ENCODE data around the gene RBFA. TPM values are rescaled to one million over a fixed set of nuclear protein-coding genes. Genes with fewer than 3 reads are reported as not detected.

The RBFA gene
- polyA plus RNA-seq, 3 donors, result 4.0 to 14.7 (median 5.7) TPM

DNA sequence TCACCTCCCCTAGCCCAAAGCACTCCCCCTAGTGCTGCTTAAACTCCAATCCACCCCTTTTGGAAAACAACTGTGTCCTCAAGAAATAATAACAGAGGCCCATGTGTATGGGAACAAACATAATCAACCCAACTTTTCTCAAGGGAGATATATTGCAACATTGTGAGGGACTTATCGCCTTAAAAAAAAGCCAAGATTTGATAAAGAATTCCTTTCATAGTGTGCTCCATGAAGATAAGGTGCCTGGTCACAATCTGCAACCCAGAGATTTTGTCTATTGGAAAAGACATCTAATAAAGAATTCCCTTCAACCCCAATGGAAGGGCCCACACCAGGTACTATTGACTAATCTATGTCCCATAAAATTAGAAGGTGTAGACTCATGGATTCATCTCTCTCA, 4.5 kb upstream of the RBFA start:
- H3K36me3 ChIP-seq (replicated peaks in 1 of 2; ENCODE audit: control insufficient read depth in 1 of 2, insufficient read depth in 2 of 2, low read length in 2 of 2), result no peaks in the 10 kb centered on the region
- no peak overlapping the region for H3K27ac ChIP-seq (ENCODE audit: low read depth in 1 of 2, low read length in 2 of 2)
- H3K9me3 ChIP-seq (replicated peaks in 1 of 2; ENCODE audit: control insufficient read depth in 1 of 2, insufficient read depth in 1 of 2, low read length in 2 of 2), result peaks cover 25% of the 10 kb centered on the region in 2 donors
- no peaks in the 10 kb centered on the region for H3K27me3 ChIP-seq (ENCODE audit: control insufficient read depth in 2 of 2, insufficient read depth in 2 of 2, low read length in 2 of 2)
- Mint-ChIP-seq H3K27ac (no peak overlapping the region), H3K4me3 (no peak overlapping the region), H3K9me3 (peaks cover 18 to 49% (median 31%) of the 10 kb centered on the region in 7 donors), H3K27me3 (ENCODE audit: low read depth in 3 of 3) (peaks cover 0 to 2% (median 2%) of the 10 kb centered on the region in 3 donors), H3K4me1 (peaks cover 12% of the 10 kb centered on the region), H3K36me3 (peaks cover 0 to 3% of the 10 kb centered on the region in 2 donors)
- H3K79me2 ChIP-seq (ENCODE audit: insufficient read depth, low read length), result peaks cover 2% of the 10 kb centered on the region
- H3K4me1 ChIP-seq (ENCODE audit: control insufficient read depth in 1 of 2, insufficient read depth in 2 of 2, low read length in 2 of 2), result peaks cover 11 to 13% of the 10 kb centered on the region in 2 donors
- TF ChIP-seq, protein P1, sequence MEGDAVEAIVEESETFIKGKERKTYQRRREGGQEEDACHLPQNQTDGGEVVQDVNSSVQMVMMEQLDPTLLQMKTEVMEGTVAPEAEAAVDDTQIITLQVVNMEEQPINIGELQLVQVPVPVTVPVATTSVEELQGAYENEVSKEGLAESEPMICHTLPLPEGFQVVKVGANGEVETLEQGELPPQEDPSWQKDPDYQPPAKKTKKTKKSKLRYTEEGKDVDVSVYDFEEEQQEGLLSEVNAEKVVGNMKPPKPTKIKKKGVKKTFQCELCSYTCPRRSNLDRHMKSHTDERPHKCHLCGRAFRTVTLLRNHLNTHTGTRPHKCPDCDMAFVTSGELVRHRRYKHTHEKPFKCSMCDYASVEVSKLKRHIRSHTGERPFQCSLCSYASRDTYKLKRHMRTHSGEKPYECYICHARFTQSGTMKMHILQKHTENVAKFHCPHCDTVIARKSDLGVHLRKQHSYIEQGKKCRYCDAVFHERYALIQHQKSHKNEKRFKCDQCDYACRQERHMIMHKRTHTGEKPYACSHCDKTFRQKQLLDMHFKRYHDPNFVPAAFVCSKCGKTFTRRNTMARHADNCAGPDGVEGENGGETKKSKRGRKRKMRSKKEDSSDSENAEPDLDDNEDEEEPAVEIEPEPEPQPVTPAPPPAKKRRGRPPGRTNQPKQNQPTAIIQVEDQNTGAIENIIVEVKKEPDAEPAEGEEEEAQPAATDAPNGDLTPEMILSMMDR (IDR thresholded peaks at IDR 0.05), result no peak
- DNase-seq, result no peak
- H3K4me3 ChIP-seq (replicated peaks in 1 of 3; ENCODE audit: low read depth in 2 of 3, low read length in 3 of 3), result no peak overlapping the region
- no peak overlapping the region for H3K9ac ChIP-seq (ENCODE audit: insufficient read depth, low read length, poor library complexity, severe bottlenecking)
- WGBS (ENCODE audit: insufficient coverage), result no CpG with 5 or more reads among the region's 1 CpG
- no peak overlapping the region for H2AFZ ChIP-seq (ENCODE audit: insufficient read depth, low read depth, low read length, poor library complexity, severe bottlenecking)
- no peaks in the 10 kb centered on the region for H4K20me1 ChIP-seq (ENCODE audit: insufficient read depth, low read length)
- H3K4me2 ChIP-seq (replicated peaks; ENCODE audit: extremely low read depth, low read length, poor library complexity, severe bottlenecking), result no peak overlapping the region
- intact Hi-C loops (cut with micrococcal nuclease), result loop anchor here (5.0 to 10.0 kb wide), 8 partner anchors 42 to 965 kb away; partner anchors contain the start of genes ATP9B (in 2 of the 2), SLC66A2 (in 2 of the 2) and TXNL4A (in 2 of the 2)

DNA sequence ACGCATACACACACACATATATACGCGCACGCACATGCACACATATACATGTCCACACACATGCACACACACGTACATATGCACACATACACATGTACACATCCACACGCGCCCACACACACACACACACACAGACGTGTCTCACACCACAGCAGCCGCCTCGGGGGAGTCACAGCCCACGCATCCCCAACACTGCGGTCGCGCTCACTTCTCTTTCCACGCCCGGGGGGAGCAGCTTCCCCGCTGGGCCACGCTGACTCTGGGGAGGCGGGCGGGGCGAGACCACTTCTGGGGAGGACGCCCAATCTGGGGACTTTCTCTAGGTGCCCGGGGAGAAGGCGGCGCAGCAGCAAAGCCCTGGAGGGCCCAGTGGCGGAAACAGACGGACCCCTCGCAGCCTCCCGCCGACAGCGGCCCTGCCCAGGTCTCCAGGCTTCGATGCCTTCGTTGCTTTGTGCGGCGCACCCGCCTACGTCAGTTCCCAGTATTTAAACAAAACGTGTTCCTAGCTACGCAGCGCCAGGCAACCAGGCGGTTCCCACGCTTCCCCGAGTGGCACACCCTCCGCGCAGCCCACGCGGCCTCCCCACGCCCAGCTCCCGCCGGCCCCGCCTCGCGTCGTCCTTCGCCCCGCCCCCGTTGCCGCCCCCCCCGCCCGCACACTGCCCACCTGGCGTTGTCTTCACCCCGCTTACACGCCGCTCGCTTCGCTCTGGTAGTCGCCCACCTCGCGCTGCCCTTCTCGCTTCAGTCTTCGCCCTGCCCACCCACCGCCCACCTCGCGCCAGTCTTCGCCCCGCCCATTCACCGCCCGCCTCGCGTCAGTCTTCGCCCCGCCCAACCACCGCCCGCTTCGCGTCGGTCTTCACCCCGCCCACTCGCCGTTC, 810 bp upstream of the RBFA start:
- TF ChIP-seq, protein P1 (IDR thresholded peaks at IDR 0.05), result no peak
- Mint-ChIP-seq H3K27ac (peak overlapping the region; percentile 94 to 99 (median 98)), H3K9me3 (peaks cover 2 to 24% (median 10%) of the 10 kb centered on the region in 7 donors), H3K27me3 (ENCODE audit: low read depth in 3 of 3) (peaks cover 0 to 2% (median 2%) of the 10 kb centered on the region in 3 donors), H3K36me3 (peaks cover 4 to 11% of the 10 kb centered on the region in 2 donors), H3K4me1 (peaks cover 24% of the 10 kb centered on the region), H3K4me3 (peak overlapping the region; percentile 83 to 93)
- Histone ChIP-seq H2AFZ (ENCODE audit: insufficient read depth, low read depth, low read length, poor library complexity, severe bottlenecking) (peak overlapping the region; percentile 92), H3K36me3 (replicated peaks in 1 of 2; ENCODE audit: control insufficient read depth in 1 of 2, insufficient read depth in 2 of 2, low read length in 2 of 2) (peaks cover 0 to 3% of the 10 kb centered on the region in 2 donors), H3K79me2 (ENCODE audit: insufficient read depth, low read length) (peaks cover 21% of the 10 kb centered on the region), H3K27ac (ENCODE audit: low read depth in 1 of 2, low read length in 2 of 2) (peak overlapping the region; percentile 90 to 93), H3K9me3 (replicated peaks in 1 of 2; ENCODE audit: control insufficient read depth in 1 of 2, insufficient read depth in 1 of 2, low read length in 2 of 2) (peaks cover 0 to 15% of the 10 kb centered on the region in 2 donors), H3K4me3 (replicated peaks in 1 of 3; ENCODE audit: low read depth in 2 of 3, low read length in 3 of 3) (peak overlapping the region; percentile 20 to 94 (median 63)), H3K4me1 (ENCODE audit: control insufficient read depth in 1 of 2, insufficient read depth in 2 of 2, low read length in 2 of 2) (peaks cover 18 to 22% of the 10 kb centered on the region in 2 donors), H3K9ac (ENCODE audit: insufficient read depth, low read length, poor library complexity, severe bottlenecking) (peak overlapping the region; percentile 77), H3K27me3 (ENCODE audit: control insufficient read depth in 2 of 2, insufficient read depth in 2 of 2, low read length in 2 of 2) (no peaks in the 10 kb centered on the region), H3K4me2 (replicated peaks; ENCODE audit: extremely low read depth, low read length, poor library complexity, severe bottlenecking) (peak overlapping the region; percentile 85), H4K20me1 (ENCODE audit: insufficient read depth, low read length) (no peaks in the 10 kb centered on the region)
- DNase-seq, result peak; percentile 88 to 94 (median 94)
- intact Hi-C loops (cut with micrococcal nuclease), result loop anchor here (5.0 to 10.0 kb wide), 8 partner anchors 46 to 969 kb away; partner anchors contain the start of genes ATP9B (in 2 of the 2), SLC66A2 (in 2 of the 2) and TXNL4A (in 1 of the 2)
- WGBS (ENCODE audit: insufficient coverage), result 4% methylated on average over 80 of the region's 90 CpGs
